ENCODE measurements around the gene NFE2L3.
"Not testable (repeated sequence)": the region's sequence is repeated elsewhere in the genome, so short reads cannot be mapped to it uniquely, and the experiment has no call there.

DNA sequence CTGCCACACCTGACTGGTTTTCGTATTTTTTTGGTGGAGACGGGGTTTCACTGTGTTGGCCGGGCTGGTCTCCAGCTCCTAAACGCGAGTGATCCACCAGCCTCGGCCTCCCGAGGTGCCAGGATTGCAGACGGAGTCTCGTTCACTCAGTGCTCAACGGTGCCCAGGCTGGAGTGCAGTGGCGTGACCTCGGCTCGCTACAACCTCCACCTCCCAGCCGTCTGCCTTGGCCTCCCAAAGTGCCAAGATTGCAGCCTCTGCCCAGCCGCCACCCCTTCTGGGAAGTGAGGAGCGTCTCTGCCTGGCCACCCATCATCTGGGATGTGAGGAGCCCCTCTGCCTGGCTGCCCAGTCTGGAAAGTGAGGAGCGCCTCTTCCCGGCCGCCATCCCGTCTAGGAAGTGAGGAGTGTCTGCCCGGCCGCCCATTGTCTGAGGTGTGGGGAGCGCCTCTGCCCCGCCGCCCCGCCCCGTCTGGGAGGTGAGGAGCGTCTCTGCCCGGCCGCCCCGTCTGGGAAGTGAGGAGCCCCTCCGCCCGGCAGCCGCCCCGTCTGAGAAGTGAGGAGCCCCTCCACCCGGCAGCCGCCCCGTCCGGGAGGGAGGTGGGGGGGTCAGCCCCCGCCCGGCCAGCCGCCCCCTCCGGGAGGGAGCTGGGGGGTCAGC is 4.2 kb upstream of the NFE2L3 start:
- TF ChIP-seq POLR2A, POLR2AphosphoS5 (IDR thresholded peaks at IDR 0.05; ENCODE audit: low read depth, low read length): not testable (repeated sequence)

Measured in GM12891 (cell line).